Fibroblast of mammary gland (primary cell): ENCODE measurements around the gene TARS3.
"Not testable (repeated sequence)": the region's sequence is repeated elsewhere in the genome, so short reads cannot be mapped to it uniquely, and the experiment has no call there.

Experiments
- DNase-seq: peaks from one replicate; pipeline ENCODE4 v3.0.0-alpha.2; 2010; ENCODE audit warnings: low read depth
- H3K4me3 ChIP-seq: 2 replicates; pipeline ENCODE4 v1.5.1; 2011; ENCODE audit warnings: low read depth, mild to moderate bottlenecking, low read length, moderate library complexity; ENCODE audit not compliant: control insufficient read depth
- CTCF ChIP-seq: conservative IDR thresholded peaks from 2 replicates; pipeline ENCODE4 v1.5.1; 2011; ENCODE audit warnings: low read depth, low read length, inconsistent platforms; ENCODE audit not compliant: control insufficient read depth, insufficient read depth

Gene TARS3

GRCh38 chr15:101633356-101633755 lies 90.9 kb downstream of the TARS3 start:
- no peak for TF ChIP-seq CTCF
- no peak for DNase-seq

DNA sequence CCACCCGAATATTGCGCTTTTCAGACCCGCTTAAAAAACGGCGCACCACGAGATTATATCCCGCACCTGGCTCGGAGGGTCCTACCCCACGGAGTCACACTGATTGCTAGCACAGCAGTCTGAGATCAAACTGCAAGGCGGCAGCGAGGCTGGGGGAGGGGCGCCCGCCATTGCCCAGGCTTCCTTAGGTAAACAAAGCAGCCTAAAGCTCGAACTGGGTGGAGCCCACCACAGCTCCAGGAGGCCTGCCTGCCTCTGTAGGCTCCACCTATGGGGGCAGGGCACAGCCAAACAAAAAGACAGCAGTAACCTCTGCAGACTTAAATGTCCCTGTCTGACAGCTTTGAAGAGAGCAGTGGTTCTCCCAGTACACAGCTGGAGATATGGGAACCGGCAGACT lies 97.5 kb downstream of the TARS3 start:
- H3K4me3 ChIP-seq, DNase-seq: not testable (repeated sequence)

More at GRCh38 chr15:101633356-101633755, 90.9 kb downstream of the TARS3 start:
- H3K4me3 ChIP-seq: no peak overlapping the region

DNA sequence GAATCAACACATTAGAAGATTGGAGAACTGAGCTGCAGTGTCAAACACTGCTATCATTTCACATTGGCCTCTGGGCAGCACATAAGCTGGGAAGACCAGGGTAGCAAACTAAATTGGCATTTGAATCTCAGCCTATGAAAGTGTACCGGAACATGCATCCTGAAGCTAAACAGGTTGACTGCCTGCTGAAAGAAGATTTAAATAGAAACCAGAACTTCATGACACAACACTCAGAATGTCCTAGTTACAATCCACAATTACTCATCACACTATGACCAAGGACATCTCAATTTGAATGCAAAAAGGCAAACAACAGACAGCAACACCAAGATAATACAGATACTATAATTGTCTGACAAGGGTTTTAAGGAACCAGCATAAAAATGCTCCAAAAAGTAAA lies 98.3 kb downstream of the TARS3 start:
- DNase-seq: no peak
- H3K4me3 ChIP-seq: no peak overlapping the region
- no peak for TF ChIP-seq CTCF

DNA sequence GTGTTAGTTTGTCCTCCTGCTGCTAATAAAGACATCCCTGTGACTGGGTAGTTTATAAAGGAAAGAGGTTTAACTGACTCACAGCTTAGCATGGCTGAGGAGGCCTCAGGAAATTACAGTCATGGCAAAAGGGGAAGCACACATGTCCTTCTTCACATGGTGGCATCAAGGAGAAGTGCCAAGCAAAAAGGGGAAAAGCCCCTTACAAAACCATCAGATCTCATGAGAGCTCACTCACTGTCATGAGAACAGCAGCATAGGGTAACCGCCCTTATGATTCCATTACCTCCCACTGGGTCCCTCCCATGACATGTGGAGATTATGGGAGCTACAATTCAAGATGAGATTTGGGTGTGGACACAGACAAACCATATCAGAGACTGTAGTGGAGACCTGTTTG lies 99.1 kb downstream of the TARS3 start:
- no peak overlapping the region for H3K4me3 ChIP-seq
- DNase-seq: no peak
- TF ChIP-seq CTCF: no peak

- DNase-seq: no peak
- TF ChIP-seq CTCF: no peak
- no peak overlapping the region for H3K4me3 ChIP-seq
Observed at GRCh38 chr15:101623367-101624304, 100.6 kb downstream of the TARS3 start.

- no peak overlapping the region for H3K4me3 ChIP-seq
- DNase-seq: no peak
- no peak for TF ChIP-seq CTCF
Observed at GRCh38 chr15:101621961-101622360, 102.3 kb downstream of the TARS3 start.

GRCh38 chr15:101620671-101621070 lies 103.6 kb downstream of the TARS3 start:
- DNase-seq: no peak
- no peak for TF ChIP-seq CTCF
- H3K4me3 ChIP-seq: no peak overlapping the region
